Endothelial cell of hepatic sinusoid (primary cell): ENCODE measurements around the gene FBXO31.

Experiments
- in situ Hi-C: cut with HindIII; loops from 2 replicates; pipeline ENCODE4 v1.10.0; 2017; ENCODE audit warnings: low sequenced_read_pairs

The FBXO31 gene, protein sequence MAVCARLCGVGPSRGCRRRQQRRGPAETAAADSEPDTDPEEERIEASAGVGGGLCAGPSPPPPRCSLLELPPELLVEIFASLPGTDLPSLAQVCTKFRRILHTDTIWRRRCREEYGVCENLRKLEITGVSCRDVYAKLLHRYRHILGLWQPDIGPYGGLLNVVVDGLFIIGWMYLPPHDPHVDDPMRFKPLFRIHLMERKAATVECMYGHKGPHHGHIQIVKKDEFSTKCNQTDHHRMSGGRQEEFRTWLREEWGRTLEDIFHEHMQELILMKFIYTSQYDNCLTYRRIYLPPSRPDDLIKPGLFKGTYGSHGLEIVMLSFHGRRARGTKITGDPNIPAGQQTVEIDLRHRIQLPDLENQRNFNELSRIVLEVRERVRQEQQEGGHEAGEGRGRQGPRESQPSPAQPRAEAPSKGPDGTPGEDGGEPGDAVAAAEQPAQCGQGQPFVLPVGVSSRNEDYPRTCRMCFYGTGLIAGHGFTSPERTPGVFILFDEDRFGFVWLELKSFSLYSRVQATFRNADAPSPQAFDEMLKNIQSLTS

GRCh38 chr16:87383505-87384161, at the start of gene FBXO31:
Gene FBXO31, minus strand, starts transcription at chr16:87383776. Its CDS starts 32 bp downstream, at chr16:87383744.
- in situ Hi-C loops, result no loop called here

DNA sequence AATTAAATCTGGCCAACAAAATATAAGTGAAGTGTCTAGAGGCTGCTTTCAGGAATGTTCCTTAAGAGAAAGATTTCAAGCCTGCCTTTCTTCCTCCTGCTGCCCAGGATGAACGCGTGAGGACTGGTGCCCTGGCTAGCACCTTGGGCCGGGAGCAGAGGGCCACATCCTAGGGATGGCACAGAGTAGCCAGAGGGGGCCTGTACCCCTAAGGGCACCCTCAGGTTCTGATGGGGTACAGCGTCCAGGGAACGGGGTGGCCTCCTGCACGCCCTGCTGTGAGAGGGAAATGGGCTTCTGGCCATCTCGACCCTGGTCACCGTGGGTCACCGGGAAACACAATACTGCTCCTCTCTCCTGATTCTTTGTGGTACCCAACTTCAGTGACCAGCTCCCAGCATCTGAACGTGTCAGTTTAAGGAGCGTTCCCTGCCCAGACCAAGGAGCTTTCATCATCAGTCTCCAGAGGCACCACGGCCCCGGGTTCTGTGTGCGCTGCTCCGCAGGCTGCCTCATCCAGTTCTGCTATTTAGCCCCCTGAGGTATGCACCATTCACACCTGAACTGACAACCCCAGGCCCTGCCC, 48.8 kb upstream of the FBXO31 start:
- in situ Hi-C loops, result no loop called here

GRCh38 chr16:87431926-87432325, 48.4 kb upstream of the FBXO31 start:
- in situ Hi-C loops, result no loop called here

DNA sequence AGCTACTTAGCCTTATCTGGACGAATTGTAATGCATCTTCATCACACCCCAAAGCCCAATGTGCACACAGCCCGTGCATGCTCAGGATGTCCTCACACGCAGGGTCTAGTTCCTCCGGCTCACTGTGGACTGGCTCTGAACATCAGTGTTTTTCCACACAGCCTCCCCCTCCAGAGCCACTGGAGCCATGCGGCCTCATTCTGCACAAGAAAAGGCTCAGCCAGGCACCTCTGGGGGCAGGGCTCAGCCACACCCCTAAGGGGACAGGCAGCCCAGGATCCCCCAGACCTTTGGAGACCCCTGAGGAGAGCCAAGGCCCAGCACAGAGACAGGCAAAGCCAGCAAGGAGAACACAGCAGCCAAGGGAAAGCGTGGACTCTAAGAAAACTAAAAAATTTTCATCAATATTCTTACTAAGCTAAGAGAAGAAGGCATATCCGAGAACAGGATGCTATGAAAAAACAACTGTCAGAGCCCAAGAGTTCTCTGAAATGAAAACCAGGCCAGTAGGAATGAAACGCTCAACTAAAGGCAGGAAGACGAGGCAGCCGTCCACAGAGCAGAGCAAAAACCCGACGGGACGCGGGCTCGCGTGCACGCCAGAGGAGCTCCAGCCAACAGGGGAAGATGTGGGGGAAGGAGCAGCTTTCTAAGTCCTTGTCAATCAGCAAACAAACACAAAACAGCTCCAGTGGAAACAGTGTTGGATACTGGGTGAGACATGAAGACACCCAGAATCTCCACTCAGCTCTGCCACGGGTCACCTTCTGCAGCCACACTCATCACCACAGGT, 43.0 kb upstream of the FBXO31 start:
- in situ Hi-C loops, result no loop called here

GRCh38 chr16:87425941-87426340, 42.4 kb upstream of the FBXO31 start:
- in situ Hi-C loops, result no loop called here

GRCh38 chr16:87424266-87424665, 40.7 kb upstream of the FBXO31 start:
- in situ Hi-C loops, result no loop called here

GRCh38 chr16:87423429-87423828, 39.9 kb upstream of the FBXO31 start:
- in situ Hi-C loops, result no loop called here

GRCh38 chr16:87422106-87422505, 38.5 kb upstream of the FBXO31 start:
- in situ Hi-C loops, result no loop called here

GRCh38 chr16:87421003-87421912, 37.7 kb upstream of the FBXO31 start:
- in situ Hi-C loops, result no loop called here

DNA sequence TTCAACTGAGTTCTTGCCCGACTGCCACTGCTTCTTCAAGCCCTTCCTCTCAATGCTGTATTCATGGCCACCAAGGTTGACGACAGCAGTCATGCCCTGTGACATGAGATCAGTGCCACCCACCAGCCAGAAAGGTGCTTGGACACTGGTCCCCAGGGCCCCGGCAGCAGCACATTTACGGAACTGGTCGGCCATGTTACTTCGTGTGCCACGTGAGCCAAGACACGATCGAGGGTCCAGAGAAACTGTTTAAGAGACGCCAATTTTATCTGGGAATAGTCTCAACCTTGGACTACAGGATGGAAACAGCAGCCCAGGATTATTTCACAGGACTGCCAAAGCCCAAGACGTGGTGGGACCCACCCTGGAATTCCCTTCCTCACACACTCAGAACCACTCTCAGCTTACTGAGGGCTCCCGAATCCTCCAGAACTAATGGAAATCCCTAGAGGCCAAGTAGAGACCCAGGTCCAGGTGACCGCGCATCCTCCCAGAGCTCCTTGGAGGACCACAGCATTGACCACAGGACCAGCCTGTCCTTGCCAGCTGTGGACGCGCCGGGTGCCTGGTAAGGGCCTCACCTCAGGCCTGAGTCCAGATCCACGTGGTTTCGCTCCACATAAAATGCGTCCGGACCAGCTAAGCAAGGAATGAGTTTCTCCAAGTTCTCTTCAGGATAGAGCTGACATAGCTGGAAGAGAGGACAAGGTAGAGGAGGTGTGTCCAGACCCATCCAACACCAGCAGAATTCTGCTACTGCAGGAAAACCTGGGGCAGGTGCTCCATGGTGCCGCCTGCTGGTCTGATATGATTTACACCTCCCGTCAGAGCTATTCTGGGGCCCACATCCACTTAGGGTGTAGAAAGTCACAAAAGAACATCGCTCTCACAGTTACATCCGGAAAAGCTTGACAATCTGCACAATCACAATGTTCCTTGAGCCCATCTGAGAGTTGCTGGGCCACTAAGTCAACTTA, 36.7 kb upstream of the FBXO31 start:
- in situ Hi-C loops, result no loop called here

GRCh38 chr16:87418644-87419043, 35.1 kb upstream of the FBXO31 start:
- in situ Hi-C loops, result no loop called here

- in situ Hi-C loops, result no loop called here
These were observed 34.6 kb upstream of the FBXO31 start for GRCh38 chr16:87418216-87418615.

DNA sequence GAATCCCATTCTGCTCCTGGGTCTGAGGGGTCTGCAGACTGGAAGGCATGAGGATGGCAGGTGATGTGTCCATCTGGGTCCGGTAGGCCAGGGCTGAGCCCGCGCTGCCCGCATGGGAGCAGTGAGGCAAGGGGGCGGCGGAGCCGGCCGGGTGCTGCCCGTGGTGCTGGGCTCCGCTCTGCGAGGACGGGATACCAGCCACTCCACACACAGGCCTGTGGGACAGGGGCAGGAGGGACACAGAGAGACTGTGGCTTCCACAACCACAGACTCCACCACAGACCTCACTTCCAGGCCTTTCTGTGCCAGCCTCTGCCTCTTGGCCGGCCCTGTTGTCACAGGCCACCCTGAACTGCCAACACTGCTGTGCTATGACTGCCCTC, 33.9 kb upstream of the FBXO31 start:
- in situ Hi-C loops, result no loop called here

GRCh38 chr16:87416826-87417527, 33.4 kb upstream of the FBXO31 start:
- in situ Hi-C loops, result no loop called here

- in situ Hi-C loops, result no loop called here
These were observed 31.9 kb upstream of the FBXO31 start for GRCh38 chr16:87415441-87415840.

DNA sequence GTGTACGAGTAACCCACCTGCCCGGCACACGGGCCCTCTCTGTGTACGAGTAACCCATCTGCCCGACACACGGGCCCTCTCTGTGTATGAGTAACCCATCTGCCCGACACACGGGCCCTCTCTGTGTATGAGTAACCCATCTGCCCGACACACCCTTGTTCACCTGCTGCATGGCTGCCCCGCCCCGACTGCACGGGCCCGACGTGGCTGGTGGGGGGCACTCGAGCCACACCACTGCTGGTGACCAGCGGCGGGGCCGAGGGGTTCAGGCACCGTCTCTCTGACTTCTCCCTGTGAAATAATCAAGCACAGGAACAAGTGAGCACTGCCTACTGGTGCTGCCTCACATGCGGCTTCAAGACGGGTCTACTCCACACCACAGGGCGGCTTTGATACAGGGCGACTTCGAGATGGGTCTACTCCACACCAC, 30.7 kb upstream of the FBXO31 start:
- in situ Hi-C loops, result no loop called here

DNA sequence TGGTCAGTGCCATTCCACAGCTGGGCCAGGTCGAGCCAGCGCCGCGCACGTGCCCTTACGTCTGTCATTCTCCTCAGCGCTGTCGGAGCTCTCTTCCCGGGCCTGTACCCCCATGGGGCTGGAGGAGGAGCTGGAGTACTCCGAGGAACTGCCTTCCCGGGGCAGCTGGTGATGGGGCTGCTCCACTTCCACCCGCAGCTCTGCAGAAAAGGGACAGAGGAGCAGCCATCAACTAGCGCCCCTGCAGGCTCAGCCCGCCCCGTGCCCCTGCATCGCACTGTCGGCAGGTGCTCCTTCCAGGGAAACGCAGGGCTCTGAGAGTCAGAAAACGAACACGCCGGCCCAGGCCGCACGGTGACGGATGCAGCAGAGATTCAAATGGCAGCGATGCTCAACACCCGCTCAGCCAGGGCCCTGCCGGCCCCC, 29.4 kb upstream of the FBXO31 start:
- in situ Hi-C loops, result no loop called here

- in situ Hi-C loops, result no loop called here
These were observed 28.9 kb upstream of the FBXO31 start for GRCh38 chr16:87412371-87412995.
